Osteocyte (in vitro differentiated cells): ENCODE data around the gene GAS7. TPM values are rescaled to one million over a fixed set of nuclear protein-coding genes. Genes with fewer than 3 reads are reported as not detected.

Source experiments
- DNase-seq: peaks from one replicate; pipeline ENCODE4 v3.0.0; 2021; ENCODE audit warnings: mixed read lengths; ENCODE audit not compliant: unreplicated experiment; ENCODE audit errors: extremely low spot score
- H3K27ac Mint-ChIP-seq: one replicate; pipeline ENCODE4 v1.8.0; 2021; ENCODE audit warnings: mild to moderate bottlenecking, mixed read lengths; ENCODE audit not compliant: unreplicated experiment
- H3K27me3 Mint-ChIP-seq: one replicate; pipeline ENCODE4 v1.8.0; 2021; ENCODE audit warnings: mixed read lengths; ENCODE audit not compliant: unreplicated experiment
- H3K36me3 Mint-ChIP-seq: one replicate; pipeline ENCODE4 v1.8.0; 2021; ENCODE audit warnings: mixed read lengths; ENCODE audit not compliant: unreplicated experiment
- H3K4me1 Mint-ChIP-seq: one replicate; pipeline ENCODE4 v1.8.0; 2021; ENCODE audit warnings: mixed read lengths; ENCODE audit not compliant: unreplicated experiment
- H3K4me3 Mint-ChIP-seq: one replicate; pipeline ENCODE4 v1.8.0; 2021; ENCODE audit warnings: mild to moderate bottlenecking, moderate library complexity, mixed read lengths; ENCODE audit not compliant: unreplicated experiment
- H3K9me3 Mint-ChIP-seq: one replicate; pipeline ENCODE4 v1.8.0; 2021; ENCODE audit warnings: mixed read lengths; ENCODE audit not compliant: unreplicated experiment
- total RNA-seq: library from RNA; stranded (reverse); gene quantifications from 2 replicates; pipeline ENCODE4 v1.2.1, GENCODE V29; 2021
- TF ChIP-seq, protein P1 (sequence below): fragments of 200-600 bp; sonication (generic); IDR thresholded peaks from 2 replicates; pipeline ENCODE4 v1.5.0; 2021; ENCODE audit warnings: antibody characterized with exemption, mild to moderate bottlenecking, moderate library complexity

The GAS7 gene
- total RNA-seq, 1 donor from 2014 or later, result 18.1 TPM

DNA sequence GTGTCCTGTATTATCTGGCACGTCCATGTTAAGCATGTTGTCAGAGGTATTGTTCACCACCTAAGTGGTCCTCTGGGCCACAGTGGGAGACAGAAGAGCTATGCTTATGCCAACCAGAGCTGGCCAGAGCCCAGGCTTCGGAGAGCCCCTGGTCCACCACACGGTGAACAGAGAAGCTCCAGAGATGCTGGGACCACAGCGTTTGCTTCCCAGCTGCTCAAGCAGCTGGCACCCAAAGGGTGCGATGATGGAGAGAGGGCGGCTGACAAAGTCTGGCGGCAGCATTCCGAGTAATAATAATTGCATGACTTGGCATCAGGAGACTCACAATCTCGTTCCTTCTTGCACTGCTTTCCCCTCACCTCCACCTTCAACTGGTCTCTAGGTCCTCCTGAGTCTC lies 257.6 kb downstream of the GAS7 start:
- H3K4me3 Mint-ChIP-seq, result no peak overlapping the region
- no peak overlapping the region for H3K27ac Mint-ChIP-seq
- H3K27me3 Mint-ChIP-seq, result peaks cover 3% of the 10 kb centered on the region
- no peaks in the 10 kb centered on the region for H3K9me3 Mint-ChIP-seq
- no peak for DNase-seq
- TF ChIP-seq, protein P1, sequence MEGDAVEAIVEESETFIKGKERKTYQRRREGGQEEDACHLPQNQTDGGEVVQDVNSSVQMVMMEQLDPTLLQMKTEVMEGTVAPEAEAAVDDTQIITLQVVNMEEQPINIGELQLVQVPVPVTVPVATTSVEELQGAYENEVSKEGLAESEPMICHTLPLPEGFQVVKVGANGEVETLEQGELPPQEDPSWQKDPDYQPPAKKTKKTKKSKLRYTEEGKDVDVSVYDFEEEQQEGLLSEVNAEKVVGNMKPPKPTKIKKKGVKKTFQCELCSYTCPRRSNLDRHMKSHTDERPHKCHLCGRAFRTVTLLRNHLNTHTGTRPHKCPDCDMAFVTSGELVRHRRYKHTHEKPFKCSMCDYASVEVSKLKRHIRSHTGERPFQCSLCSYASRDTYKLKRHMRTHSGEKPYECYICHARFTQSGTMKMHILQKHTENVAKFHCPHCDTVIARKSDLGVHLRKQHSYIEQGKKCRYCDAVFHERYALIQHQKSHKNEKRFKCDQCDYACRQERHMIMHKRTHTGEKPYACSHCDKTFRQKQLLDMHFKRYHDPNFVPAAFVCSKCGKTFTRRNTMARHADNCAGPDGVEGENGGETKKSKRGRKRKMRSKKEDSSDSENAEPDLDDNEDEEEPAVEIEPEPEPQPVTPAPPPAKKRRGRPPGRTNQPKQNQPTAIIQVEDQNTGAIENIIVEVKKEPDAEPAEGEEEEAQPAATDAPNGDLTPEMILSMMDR, result no peak
- H3K36me3 Mint-ChIP-seq, result peaks cover 4% of the 10 kb centered on the region
- H3K4me1 Mint-ChIP-seq, result no peaks in the 10 kb centered on the region

DNA sequence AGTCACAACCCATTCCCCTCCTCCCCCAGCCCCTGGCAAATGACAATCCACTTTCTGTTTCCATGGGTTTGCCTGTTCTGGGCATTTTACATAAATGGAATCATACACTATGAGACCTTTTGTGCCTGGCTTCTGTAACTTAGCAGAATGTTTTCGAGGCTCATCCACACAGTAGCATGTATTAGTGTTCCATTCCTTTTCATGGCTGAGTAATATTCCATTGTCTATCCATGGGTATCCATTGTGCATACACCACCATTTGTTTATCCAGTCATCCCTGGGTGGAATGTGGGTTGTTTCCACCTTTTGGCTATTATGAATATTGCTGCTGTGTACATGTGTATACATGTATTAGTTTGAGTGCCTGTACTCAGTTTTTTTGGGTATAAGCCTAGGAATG lies 259.6 kb downstream of the GAS7 start:
- Mint-ChIP-seq H3K36me3 (peaks cover 4% of the 10 kb centered on the region), H3K27ac (no peak overlapping the region), H3K4me3 (no peak overlapping the region), H3K4me1 (no peaks in the 10 kb centered on the region), H3K27me3 (peaks cover 3% of the 10 kb centered on the region), H3K9me3 (no peaks in the 10 kb centered on the region)
- TF ChIP-seq, protein P1, result no peak
- DNase-seq, result no peak

- TF ChIP-seq, protein P1, result no peak
- no peak for DNase-seq
- no peak overlapping the region for H3K4me3 Mint-ChIP-seq
Observed at GRCh38 chr17:9937901-9938300, 260.5 kb downstream of the GAS7 start.

GRCh38 chr17:9937241-9937761 lies 261.1 kb downstream of the GAS7 start:
- Mint-ChIP-seq H3K4me3 (no peak overlapping the region), H3K9me3 (no peaks in the 10 kb centered on the region), H3K4me1 (no peaks in the 10 kb centered on the region), H3K27me3 (no peaks in the 10 kb centered on the region), H3K27ac (peak overlapping the region; percentile 31), H3K36me3 (peaks cover 4% of the 10 kb centered on the region)
- TF ChIP-seq, protein P1, result no peak
- no peak for DNase-seq

More at GRCh38 chr17:9937901-9938300, 260.5 kb downstream of the GAS7 start:
- Mint-ChIP-seq H3K9me3 (no peaks in the 10 kb centered on the region), H3K27ac (no peak overlapping the region), H3K36me3 (peaks cover 4% of the 10 kb centered on the region), H3K27me3 (no peaks in the 10 kb centered on the region), H3K4me1 (no peaks in the 10 kb centered on the region)

- H3K9me3 Mint-ChIP-seq, result no peaks in the 10 kb centered on the region
- peaks cover 8% of the 10 kb centered on the region for H3K27me3 Mint-ChIP-seq
- no peak overlapping the region for H3K27ac Mint-ChIP-seq
- H3K4me3 Mint-ChIP-seq, result no peak overlapping the region
- TF ChIP-seq, protein P1, result no peak
- no peak for DNase-seq
- H3K4me1 Mint-ChIP-seq, result no peaks in the 10 kb centered on the region
- H3K36me3 Mint-ChIP-seq, result peaks cover 4% of the 10 kb centered on the region
Observed at GRCh38 chr17:9936095-9936494, 262.3 kb downstream of the GAS7 start.
